NT2/D1 (cell line): Measurements from ENCODE around the gene B3GAT3.
"Not testable (repeated sequence)": the region's sequence is repeated elsewhere in the genome, so short reads cannot be mapped to it uniquely, and the experiment has no call there.

ENCODE experiments used
- DNase-seq: peaks from one replicate; pipeline ENCODE4 v3.0.0-alpha.2; 2011; ENCODE audit warnings: low read depth, low spot score
- H3K27me3 ChIP-seq: 2 replicates; pipeline ENCODE4 v1.6.0; 2011; ENCODE audit warnings: mild to moderate bottlenecking; ENCODE audit not compliant: insufficient read length, insufficient read depth
- H3K36me3 ChIP-seq: 2 replicates; pipeline ENCODE4 v1.6.1; 2011; ENCODE audit warnings: mild to moderate bottlenecking, low read length, mixed read lengths; ENCODE audit not compliant: insufficient read depth, insufficient read length
- H3K4me1 ChIP-seq: 2 replicates; pipeline ENCODE4 v1.5.1; 2011; ENCODE audit not compliant: insufficient read depth, insufficient read length
- H3K4me3 ChIP-seq: 2 replicates; pipeline ENCODE4 v1.5.1; 2011; ENCODE audit warnings: low read depth; ENCODE audit not compliant: insufficient read length
- H3K9ac ChIP-seq: 2 replicates; pipeline ENCODE4 v1.6.0; 2011; ENCODE audit warnings: low read depth; ENCODE audit not compliant: insufficient read length
- H3K9me3 ChIP-seq: 2 replicates; pipeline ENCODE4 v1.5.1; 2011; ENCODE audit warnings: mild to moderate bottlenecking, low read length; ENCODE audit not compliant: insufficient read depth
- SUZ12 ChIP-seq: IDR thresholded peaks from 2 replicates; pipeline ENCODE4 v1.6.1; 2011; ENCODE audit not compliant: insufficient read length, insufficient read depth; ENCODE audit errors: extremely low read depth
- YY1 ChIP-seq: IDR thresholded peaks from 2 replicates; pipeline ENCODE4 v1.6.1; 2011; ENCODE audit not compliant: insufficient read length, insufficient read depth
- ZNF274 ChIP-seq: IDR thresholded peaks from 2 replicates; pipeline ENCODE4 v1.6.1; 2011; ENCODE audit warnings: mild to moderate bottlenecking, low read depth, low read length

Gene B3GAT3

DNA sequence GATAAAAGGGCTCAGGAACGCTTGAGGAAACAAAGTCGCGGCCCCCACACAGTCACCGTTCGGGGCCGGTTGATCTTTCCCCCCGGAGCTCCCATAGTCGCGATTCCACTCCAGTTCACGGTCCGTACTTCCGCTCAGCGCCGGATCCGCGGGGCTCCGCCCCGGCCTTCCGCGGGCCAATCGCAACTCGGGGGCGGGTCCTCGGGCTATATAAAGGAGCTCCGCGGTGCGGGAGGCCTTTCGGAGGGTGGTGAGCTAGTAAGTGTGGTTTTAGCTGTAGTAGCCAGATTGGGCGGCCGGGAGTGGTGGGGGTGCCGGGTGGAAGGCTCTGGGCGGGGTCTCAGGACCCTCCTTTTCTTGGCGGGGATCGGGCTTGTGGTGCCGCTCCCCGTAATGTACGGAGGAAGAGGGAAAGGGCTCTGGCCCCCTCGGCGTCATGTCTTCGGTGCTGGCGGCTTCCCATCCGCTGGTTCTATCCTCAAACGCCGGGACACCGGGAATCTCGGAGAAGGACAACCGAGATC, 43.4 kb upstream of the B3GAT3 start, which contains the start of the genes C11orf98 and CSKMT:
Gene C11orf98, minus strand, starts transcription at position 136 of the 524 bp plus-strand sequence. Its CDS starts 41 bp downstream, at position 95.
Gene CSKMT, plus strand, starts transcription at position 238 of the 524 bp plus-strand sequence. CDS start 568 bp downstream, outside the sequence.
- H3K4me1 ChIP-seq, result no peaks in the 10 kb centered on the region
- no peak for TF ChIP-seq ZNF274
- no peak for TF ChIP-seq YY1
- no peaks in the 10 kb centered on the region for H3K27me3 ChIP-seq
- peak; percentile 93 for DNase-seq
- peaks cover 67% of the 10 kb centered on the region for H3K36me3 ChIP-seq
- no peaks in the 10 kb centered on the region for H3K9me3 ChIP-seq
- H3K4me3 ChIP-seq, result peak within 1 kb of the TSS; percentile 99
- peak within 1 kb of the TSS; percentile 100 for H3K9ac ChIP-seq

DNA sequence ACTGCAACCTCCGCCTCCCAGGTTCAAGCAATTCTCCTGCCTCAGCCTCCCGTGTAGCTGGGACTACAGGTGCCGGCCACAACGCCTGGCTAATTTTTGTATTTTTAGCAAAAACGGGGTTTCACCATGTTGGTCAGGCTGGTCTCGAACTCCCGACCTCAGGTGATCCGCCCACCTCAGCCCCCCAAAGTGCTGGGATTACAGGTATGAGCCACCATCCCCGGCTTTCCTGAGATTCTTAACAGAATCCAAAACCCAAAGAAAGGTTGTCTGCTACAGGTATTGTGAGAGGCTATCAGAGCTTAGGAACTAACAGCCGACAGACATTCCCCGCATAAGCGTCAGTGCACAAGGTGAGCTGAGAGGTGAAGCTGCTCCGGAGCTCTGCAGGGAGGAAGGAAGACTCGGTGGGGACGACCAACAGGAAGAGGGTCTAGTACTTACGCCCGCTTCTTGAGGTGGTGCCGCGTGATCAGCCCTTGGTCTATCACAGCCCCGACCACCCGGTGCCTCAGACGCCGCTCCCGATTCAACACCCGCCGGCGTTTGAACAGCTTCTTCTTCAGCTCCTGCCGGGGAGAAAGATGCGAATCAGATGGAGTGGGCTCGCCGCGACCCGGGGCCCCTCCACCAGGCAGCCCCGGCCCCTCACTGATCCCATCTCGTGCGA, 42.8 kb upstream of the B3GAT3 start:
- H3K27me3 ChIP-seq, result no peaks in the 10 kb centered on the region
- no peaks in the 10 kb centered on the region for H3K4me1 ChIP-seq
- peak overlapping the region; percentile 99 for H3K4me3 ChIP-seq
- peak overlapping the region; percentile 100 for H3K9ac ChIP-seq
- no peaks in the 10 kb centered on the region for H3K9me3 ChIP-seq
- DNase-seq, result no peak
- TF ChIP-seq YY1 (no peak), ZNF274 (no peak), SUZ12 (no peak)
- peaks cover 61% of the 10 kb centered on the region for H3K36me3 ChIP-seq

DNA sequence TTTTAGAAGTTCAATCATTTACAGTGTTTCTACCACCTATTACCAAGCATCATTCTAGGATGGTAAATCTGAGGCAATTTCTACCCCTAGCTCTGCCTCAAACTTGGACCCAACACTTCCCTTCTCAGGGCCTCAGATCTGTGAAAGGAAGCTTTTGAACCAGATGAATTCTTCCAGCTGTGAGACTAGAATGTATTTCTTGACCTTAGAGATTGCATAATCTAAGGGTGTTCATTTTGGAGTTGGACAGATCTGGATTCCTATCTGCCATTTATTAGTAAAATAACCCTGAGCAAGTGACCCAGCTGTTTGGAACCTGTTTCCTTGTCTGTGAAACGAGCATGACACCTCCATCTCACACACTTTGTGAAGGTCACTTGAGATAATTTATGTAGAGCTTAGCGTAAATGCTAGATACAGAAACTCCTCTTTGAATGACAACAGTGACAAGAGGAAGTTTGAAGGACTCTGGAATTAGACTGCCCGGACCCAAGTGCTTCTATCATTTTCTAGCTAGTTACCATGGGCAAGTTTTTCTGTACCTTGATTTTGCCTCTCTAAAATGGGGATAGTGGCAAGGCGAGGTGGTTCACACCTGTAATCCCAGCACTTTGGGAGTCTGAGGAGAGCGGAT, 35.1 kb upstream of the B3GAT3 start:
- no peaks in the 10 kb centered on the region for H3K4me1 ChIP-seq
- no peak for TF ChIP-seq SUZ12
- TF ChIP-seq YY1, result no peak
- TF ChIP-seq ZNF274, result no peak
- no peak for DNase-seq
- no peak overlapping the region for H3K9ac ChIP-seq
- peaks cover 17% of the 10 kb centered on the region for H3K36me3 ChIP-seq
- H3K27me3 ChIP-seq, result no peaks in the 10 kb centered on the region
- no peak overlapping the region for H3K4me3 ChIP-seq
- no peaks in the 10 kb centered on the region for H3K9me3 ChIP-seq

DNA sequence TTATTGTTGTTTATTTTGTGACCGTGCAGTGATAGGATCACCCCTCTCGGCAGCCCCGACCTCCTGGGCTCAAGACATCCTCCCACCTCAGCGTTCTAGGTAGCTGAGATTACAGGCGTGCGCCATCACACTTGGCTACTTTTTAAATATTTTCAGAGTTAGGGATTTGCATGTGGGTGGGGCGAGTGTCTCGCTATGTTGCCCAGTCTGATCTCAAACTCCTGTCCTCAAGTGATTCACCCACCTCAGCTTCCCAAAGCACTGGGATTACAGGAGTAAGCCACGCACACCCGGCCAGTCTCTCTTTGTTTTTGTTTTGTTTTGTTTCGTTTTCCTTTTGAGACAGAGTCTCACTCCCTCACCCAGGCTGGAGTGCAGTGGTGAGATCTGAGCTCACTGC, 32.5 kb upstream of the B3GAT3 start:
- no peaks in the 10 kb centered on the region for H3K27me3 ChIP-seq
- H3K9me3 ChIP-seq, result no peaks in the 10 kb centered on the region
- peaks cover 14% of the 10 kb centered on the region for H3K36me3 ChIP-seq
- no peak overlapping the region for H3K9ac ChIP-seq
- DNase-seq, result no peak
- no peaks in the 10 kb centered on the region for H3K4me1 ChIP-seq
- no peak for TF ChIP-seq SUZ12
- TF ChIP-seq YY1, result no peak
- no peak for TF ChIP-seq ZNF274
- no peak overlapping the region for H3K4me3 ChIP-seq

DNA sequence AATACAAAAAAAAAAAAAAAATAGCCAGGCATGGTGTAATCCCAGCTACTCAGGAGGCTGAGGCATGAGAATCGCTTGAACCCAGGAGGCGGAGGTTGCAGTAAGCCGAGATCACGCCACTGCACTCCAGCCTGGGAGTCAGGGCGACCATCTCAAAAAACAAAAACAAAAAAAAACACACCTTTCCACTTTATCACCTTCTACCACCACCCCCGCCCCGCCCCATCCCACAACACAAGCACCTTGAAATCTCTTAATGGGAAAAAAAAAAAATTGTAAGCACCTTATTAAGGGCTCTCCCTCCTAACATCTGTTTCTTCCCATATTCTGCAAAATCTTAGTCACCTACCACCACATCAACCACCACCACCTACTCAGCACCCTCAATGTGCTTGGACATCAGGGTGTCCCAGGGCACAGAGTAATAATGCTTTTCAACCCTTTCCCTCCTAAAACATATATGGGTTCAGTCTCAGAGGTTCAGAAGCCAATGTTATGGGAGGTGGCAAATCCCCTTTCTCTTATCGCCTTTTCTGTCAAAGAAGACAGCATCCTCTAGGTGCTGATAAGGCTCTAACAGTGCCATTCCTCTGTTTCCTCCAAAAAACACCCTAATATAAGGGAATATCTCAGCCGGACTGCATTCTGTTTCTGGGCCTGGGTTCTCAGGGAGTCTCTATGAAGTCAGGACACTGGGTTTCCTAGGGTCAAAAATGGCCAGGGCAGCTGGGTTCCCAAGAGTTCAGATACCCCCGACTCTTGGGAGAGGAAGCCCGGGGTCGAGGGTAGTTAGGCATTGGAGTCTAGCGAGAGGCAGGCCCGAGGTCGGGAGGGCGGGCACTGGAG, 30.6 kb upstream of the B3GAT3 start:
- Histone ChIP-seq H3K4me1 (peaks cover 1% of the 10 kb centered on the region), H3K27me3 (no peaks in the 10 kb centered on the region), H3K4me3 (peak overlapping the region; percentile 88), H3K36me3 (peaks cover 33% of the 10 kb centered on the region), H3K9me3 (no peaks in the 10 kb centered on the region), H3K9ac (peak overlapping the region; percentile 99)
- TF ChIP-seq ZNF274 (no peak), SUZ12 (no peak), YY1 (no peak)
- DNase-seq, result no peak

DNA sequence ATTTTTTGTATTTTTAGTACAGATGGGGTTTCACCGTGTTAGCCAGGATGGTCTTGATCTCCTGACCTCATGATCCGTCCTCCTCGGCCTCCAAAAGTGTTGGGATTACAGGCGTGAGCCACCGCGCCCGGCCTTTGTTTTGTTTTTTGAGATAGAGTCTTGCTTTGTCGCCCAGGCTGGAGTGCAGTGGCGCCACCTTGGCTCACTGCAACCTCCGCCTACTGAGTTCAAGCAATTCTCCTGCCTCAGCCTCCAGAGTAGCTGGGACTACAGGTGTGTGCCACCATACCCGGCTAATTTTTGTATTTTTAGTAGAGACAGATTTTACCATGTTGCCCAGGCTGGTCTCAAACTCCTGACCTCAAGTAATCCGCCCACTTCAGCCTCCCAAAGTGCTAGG, 28.5 kb upstream of the B3GAT3 start:
- H3K9ac ChIP-seq, H3K27me3 ChIP-seq, H3K4me1 ChIP-seq, H3K4me3 ChIP-seq, DNase-seq, H3K9me3 ChIP-seq: not testable (repeated sequence)
- peaks cover 39% of the 10 kb centered on the region for H3K36me3 ChIP-seq

DNA sequence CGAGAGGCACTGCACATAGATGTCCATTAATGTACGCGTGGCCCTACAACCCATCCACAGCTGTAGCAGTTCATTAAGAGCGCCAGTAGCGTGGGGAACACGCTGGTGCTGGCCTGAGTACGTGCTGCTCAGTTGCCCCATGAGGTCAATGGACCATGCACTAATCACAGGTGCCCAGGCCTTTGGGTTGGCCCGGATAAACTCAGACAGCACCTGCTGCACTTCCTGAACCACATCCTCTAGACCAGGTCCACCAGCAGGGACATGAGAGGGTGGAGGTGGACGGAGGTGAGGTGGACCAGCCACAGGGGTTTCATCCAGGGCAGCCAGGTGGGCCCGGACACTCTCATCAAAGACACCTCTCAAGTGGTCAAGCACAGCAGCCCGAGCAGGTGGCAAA, 27.7 kb upstream of the B3GAT3 start:
- no peaks in the 10 kb centered on the region for H3K27me3 ChIP-seq
- H3K4me3 ChIP-seq, result no peak overlapping the region
- TF ChIP-seq ZNF274 (no peak), SUZ12 (no peak)
- DNase-seq, result no peak
- H3K9me3 ChIP-seq, result no peaks in the 10 kb centered on the region
- peaks cover 45% of the 10 kb centered on the region for H3K36me3 ChIP-seq
- H3K4me1 ChIP-seq, result peaks cover 6% of the 10 kb centered on the region
- H3K9ac ChIP-seq, result peak overlapping the region; percentile 8
